GM23338 (cell line): ENCODE data around the gene TNPO3. TPM values are rescaled to one million over a fixed set of nuclear protein-coding genes. Genes with fewer than 3 reads are reported as not detected.

Experiments
- ATAC-seq: fragments of 200-7000 bp; cut with Tn5 transposase; 3 replicates; pipeline ENCODE4 v1.9.1; 2020
- DNase-seq: peaks from one replicate; pipeline ENCODE4 v3.0.0-alpha.2; 2015; ENCODE audit warnings: low spot score
- H2AFZ ChIP-seq: fragments of 200-600 bp; sonication (generic); 2 replicates; pipeline ENCODE4 v1.8.0; 2016; ENCODE audit warnings: antibody characterized with exemption, mild to moderate bottlenecking, moderate library complexity
- H3F3A ChIP-seq: fragments of 200-600 bp; sonication (generic); replicated peaks from 2 replicates; pipeline ENCODE4 v1.8.0; 2017; ENCODE audit warnings: antibody characterized with exemption, mixed run types, low read depth
- H3K27ac ChIP-seq: fragments of 200-600 bp; sonication (generic); 2 replicates; pipeline ENCODE4 v1.6.1; 2016; ENCODE audit warnings: low read depth
- H3K27me3 ChIP-seq: fragments of 200-600 bp; sonication (generic); 2 replicates; pipeline ENCODE4 v1.8.0; 2016; ENCODE audit warnings: mild to moderate bottlenecking, mixed run types, moderate library complexity; ENCODE audit not compliant: insufficient read depth
- H3K36me3 ChIP-seq: fragments of 200-600 bp; sonication (generic); 2 replicates; pipeline ENCODE4 v1.8.0; 2016; ENCODE audit warnings: mild to moderate bottlenecking; ENCODE audit not compliant: insufficient read depth
- H3K4me1 ChIP-seq: fragments of 200-600 bp; sonication (generic); 2 replicates; pipeline ENCODE4 v1.8.0; 2016; ENCODE audit warnings: mild to moderate bottlenecking, moderate library complexity; ENCODE audit not compliant: insufficient read depth
- H3K4me2 ChIP-seq: fragments of 200-600 bp; sonication (generic); 2 replicates; pipeline ENCODE4 v1.7.1; 2017; ENCODE audit warnings: mixed run types
- H3K4me3 ChIP-seq: fragments of 200-600 bp; sonication (generic); 2 replicates; pipeline ENCODE4 v1.6.1; 2016; ENCODE audit warnings: mixed run types
- H3K79me2 ChIP-seq: fragments of 200-600 bp; sonication (generic); replicated peaks from 2 replicates; pipeline ENCODE4 v1.8.0; 2017; ENCODE audit warnings: mild to moderate bottlenecking; ENCODE audit not compliant: insufficient read depth
- H3K9me2 ChIP-seq: fragments of 200-600 bp; sonication (generic); 2 replicates; pipeline ENCODE4 v1.8.0; 2017; ENCODE audit not compliant: insufficient read depth
- H4K20me1 ChIP-seq: fragments of 200-600 bp; sonication (generic); replicated peaks from 2 replicates; pipeline ENCODE4 v1.8.0; 2017; ENCODE audit warnings: mild to moderate bottlenecking; ENCODE audit not compliant: insufficient read depth
- H3K27ac Mint-ChIP-seq: 2 replicates; pipeline ENCODE4 v1.8.0; 2020; ENCODE audit warnings: inconsistent platforms, mild to moderate bottlenecking, moderate library complexity, mixed read lengths
- H3K27me3 Mint-ChIP-seq: 3 replicates; pipeline ENCODE4 v1.8.0; 2022; ENCODE audit warnings: low read depth, mild to moderate bottlenecking, moderate library complexity, mixed read lengths, inconsistent platforms; ENCODE audit not compliant: insufficient read depth, poor library complexity
- H3K36me3 Mint-ChIP-seq: 3 replicates; pipeline ENCODE4 v1.8.0; 2021; ENCODE audit warnings: low read depth, mild to moderate bottlenecking, inconsistent platforms, moderate library complexity, mixed read lengths
- H3K4me1 Mint-ChIP-seq: 3 replicates; pipeline ENCODE4 v1.8.0; 2020; ENCODE audit warnings: mild to moderate bottlenecking, inconsistent platforms, mixed read lengths
- H3K4me3 Mint-ChIP-seq: 3 replicates; pipeline ENCODE4 v1.8.0; 2021; ENCODE audit warnings: moderate library complexity, mild to moderate bottlenecking, inconsistent platforms, mixed read lengths
- H3K9me3 Mint-ChIP-seq: 3 replicates; pipeline ENCODE4 v1.8.0; 2020; ENCODE audit warnings: moderate library complexity, mild to moderate bottlenecking, inconsistent platforms, mixed read lengths
- EZH2phosphoT487 ChIP-seq: fragments of 200-600 bp; sonication (generic); IDR thresholded peaks from one replicate; pipeline ENCODE4 v1.8.1; 2018; ENCODE audit warnings: antibody characterized with exemption; ENCODE audit not compliant: unreplicated experiment
- NANOG ChIP-seq: IDR thresholded peaks from 2 replicates; pipeline ENCODE4 v1.6.1; 2016; ENCODE audit warnings: antibody characterized with exemption, borderline replicate concordance
- STAT1 ChIP-seq: IDR thresholded peaks from one replicate; pipeline ENCODE4 v1.6.1; 2016; ENCODE audit warnings: antibody characterized with exemption; ENCODE audit not compliant: unreplicated experiment
- ZNF114 ChIP-seq: fragments of 250-450 bp; sonication (Bioruptor Pico); IDR thresholded peaks from 2 replicates; pipeline ENCODE4 v1.5.0; 2020; ENCODE audit warnings: mild to moderate bottlenecking, moderate library complexity
- polyA plus RNA-seq: library from polyadenylated mRNA; unstranded; fragments of >200 nt; fragmentation: Nextera tagmentation; extraction: Ambion mirVana; gene quantifications from 2 replicates; pipeline ENCODE4 v1.2.1, GENCODE V29; 2016
- total RNA-seq: library from RNA; depleted of rRNA; stranded (reverse); fragments of >200 nt; shearing (Covaris generic); gene quantifications from 2 replicates; pipeline ENCODE4 v1.2.3, GENCODE V29; 2014
- TF ChIP-seq, protein P1 (sequence below): fragments of 250-450 bp; sonication (Bioruptor Pico); IDR thresholded peaks from 2 replicates; pipeline ENCODE4 v1.5.0; 2020; ENCODE audit warnings: mild to moderate bottlenecking, moderate library complexity
- TF ChIP-seq, protein P2 (sequence below), 2 experiments: fragments of 200-600 bp in 1 of 2; sonication (generic) in 1 of 2; conservative IDR thresholded peaks; 2 replicates each; pipeline versions ENCODE4 v1.5.1 to v1.6.1; 2016 to 2017; ENCODE audit warnings: antibody characterized with exemption in 2 of 2, low read depth in 2 of 2, mild to moderate bottlenecking in 2 of 2, moderate library complexity in 1 of 2

The TNPO3 gene
- total and polyA plus RNA-seq, 2 experiments from 2014 or later: 38.2 to 127 TPM

DNA sequence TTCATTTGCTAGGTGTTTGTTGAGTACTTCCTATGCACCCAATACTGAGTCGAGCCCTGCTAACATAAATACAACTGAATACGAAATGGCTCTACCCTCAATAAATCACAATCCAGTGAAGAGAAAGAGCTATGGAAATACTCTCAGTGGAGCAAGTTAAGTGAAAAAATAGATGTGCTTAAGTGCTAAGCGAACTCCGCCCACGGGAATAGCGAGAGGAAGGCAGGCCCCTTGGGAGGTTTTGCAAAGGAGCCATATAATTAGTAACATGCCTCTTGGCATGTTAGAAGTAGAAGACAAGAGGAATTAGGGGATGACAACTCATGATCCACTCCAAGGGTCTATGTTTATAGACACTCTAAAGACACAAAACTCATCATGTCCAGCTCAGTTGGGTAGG lies 46.8 kb upstream of the TNPO3 start (continued):
- TF ChIP-seq, protein P1, sequence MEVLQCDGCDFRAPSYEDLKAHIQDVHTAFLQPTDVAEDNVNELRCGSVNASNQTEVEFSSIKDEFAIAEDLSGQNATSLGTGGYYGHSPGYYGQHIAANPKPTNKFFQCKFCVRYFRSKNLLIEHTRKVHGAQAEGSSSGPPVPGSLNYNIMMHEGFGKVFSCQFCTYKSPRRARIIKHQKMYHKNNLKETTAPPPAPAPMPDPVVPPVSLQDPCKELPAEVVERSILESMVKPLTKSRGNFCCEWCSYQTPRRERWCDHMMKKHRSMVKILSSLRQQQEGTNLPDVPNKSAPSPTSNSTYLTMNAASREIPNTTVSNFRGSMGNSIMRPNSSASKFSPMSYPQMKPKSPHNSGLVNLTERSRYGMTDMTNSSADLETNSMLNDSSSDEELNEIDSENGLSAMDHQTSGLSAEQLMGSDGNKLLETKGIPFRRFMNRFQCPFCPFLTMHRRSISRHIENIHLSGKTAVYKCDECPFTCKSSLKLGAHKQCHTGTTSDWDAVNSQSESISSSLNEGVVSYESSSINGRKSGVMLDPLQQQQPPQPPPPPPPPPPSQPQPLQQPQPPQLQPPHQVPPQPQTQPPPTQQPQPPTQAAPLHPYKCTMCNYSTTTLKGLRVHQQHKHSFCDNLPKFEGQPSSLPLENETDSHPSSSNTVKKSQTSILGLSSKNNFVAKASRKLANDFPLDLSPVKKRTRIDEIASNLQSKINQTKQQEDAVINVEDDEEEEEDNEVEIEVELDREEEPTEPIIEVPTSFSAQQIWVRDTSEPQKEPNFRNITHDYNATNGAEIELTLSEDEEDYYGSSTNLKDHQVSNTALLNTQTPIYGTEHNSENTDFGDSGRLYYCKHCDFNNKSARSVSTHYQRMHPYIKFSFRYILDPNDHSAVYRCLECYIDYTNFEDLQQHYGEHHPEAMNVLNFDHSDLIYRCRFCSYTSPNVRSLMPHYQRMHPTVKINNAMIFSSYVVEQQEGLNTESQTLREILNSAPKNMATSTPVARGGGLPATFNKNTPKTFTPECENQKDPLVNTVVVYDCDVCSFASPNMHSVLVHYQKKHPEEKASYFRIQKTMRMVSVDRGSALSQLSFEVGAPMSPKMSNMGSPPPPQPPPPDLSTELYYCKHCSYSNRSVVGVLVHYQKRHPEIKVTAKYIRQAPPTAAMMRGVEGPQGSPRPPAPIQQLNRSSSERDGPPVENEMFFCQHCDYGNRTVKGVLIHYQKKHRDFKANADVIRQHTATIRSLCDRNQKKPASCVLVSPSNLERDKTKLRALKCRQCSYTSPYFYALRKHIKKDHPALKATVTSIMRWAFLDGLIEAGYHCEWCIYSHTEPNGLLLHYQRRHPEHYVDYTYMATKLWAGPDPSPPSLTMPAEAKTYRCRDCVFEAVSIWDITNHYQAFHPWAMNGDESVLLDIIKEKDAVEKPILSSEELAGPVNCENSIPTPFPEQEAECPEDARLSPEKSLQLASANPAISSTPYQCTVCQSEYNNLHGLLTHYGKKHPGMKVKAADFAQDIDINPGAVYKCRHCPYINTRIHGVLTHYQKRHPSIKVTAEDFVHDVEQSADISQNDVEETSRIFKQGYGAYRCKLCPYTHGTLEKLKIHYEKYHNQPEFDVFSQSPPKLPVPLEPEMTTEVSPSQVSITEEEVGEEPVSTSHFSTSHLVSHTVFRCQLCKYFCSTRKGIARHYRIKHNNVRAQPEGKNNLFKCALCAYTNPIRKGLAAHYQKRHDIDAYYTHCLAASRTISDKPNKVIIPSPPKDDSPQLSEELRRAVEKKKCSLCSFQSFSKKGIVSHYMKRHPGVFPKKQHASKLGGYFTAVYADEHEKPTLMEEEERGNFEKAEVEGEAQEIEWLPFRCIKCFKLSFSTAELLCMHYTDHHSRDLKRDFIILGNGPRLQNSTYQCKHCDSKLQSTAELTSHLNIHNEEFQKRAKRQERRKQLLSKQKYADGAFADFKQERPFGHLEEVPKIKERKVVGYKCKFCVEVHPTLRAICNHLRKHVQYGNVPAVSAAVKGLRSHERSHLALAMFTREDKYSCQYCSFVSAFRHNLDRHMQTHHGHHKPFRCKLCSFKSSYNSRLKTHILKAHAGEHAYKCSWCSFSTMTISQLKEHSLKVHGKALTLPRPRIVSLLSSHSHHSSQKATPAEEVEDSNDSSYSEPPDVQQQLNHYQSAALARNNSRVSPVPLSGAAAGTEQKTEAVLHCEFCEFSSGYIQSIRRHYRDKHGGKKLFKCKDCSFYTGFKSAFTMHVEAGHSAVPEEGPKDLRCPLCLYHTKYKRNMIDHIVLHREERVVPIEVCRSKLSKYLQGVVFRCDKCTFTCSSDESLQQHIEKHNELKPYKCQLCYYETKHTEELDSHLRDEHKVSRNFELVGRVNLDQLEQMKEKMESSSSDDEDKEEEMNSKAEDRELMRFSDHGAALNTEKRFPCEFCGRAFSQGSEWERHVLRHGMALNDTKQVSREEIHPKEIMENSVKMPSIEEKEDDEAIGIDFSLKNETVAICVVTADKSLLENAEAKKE: no peak
- TF ChIP-seq EZH2phosphoT487: no peak

DNA sequence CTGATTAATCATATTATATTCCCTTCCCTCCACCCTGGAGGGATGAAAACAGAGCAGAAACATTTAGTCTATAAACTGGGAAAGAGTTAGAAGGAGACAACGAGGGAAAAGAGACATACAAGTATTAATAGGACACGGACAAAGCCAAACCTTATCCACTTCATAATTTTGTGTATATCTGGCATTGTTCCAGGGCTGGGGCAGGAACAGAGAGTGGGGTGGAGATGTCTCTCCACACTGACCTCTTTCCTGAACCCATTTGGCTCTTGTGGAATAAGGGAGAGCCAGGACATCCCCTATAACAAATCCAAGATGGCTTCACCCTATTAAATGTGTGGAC lies 45.9 kb upstream of the TNPO3 start:
- H3K4me2 ChIP-seq: no peak overlapping the region
- TF ChIP-seq STAT1 (no peak), NANOG (no peak)
- no peaks in the 10 kb centered on the region for H3K9me2 ChIP-seq
- H3K36me3 Mint-ChIP-seq: no peaks in the 10 kb centered on the region
- no peak overlapping the region for H3K27ac ChIP-seq
- no peak overlapping the region for H2AFZ ChIP-seq
- H3K27me3 Mint-ChIP-seq: peaks cover 3% of the 10 kb centered on the region
- no peaks in the 10 kb centered on the region for H3K9me3 Mint-ChIP-seq
- no peaks in the 10 kb centered on the region for H3F3A ChIP-seq
- no peaks in the 10 kb centered on the region for H3K79me2 ChIP-seq
- H3K4me1 ChIP-seq: no peaks in the 10 kb centered on the region
- no peaks in the 10 kb centered on the region for H4K20me1 ChIP-seq
- no peak overlapping the region for H3K27ac Mint-ChIP-seq
- H3K4me3 Mint-ChIP-seq: no peak overlapping the region
- H3K4me1 Mint-ChIP-seq: peaks cover 8% of the 10 kb centered on the region; the same call in 2 of the 3 replicates
- no peak overlapping the region for H3K4me3 ChIP-seq
- DNase-seq (no peak), ATAC-seq (no peak)
- H3K36me3 ChIP-seq: no peaks in the 10 kb centered on the region
- H3K27me3 ChIP-seq: no peaks in the 10 kb centered on the region

DNA sequence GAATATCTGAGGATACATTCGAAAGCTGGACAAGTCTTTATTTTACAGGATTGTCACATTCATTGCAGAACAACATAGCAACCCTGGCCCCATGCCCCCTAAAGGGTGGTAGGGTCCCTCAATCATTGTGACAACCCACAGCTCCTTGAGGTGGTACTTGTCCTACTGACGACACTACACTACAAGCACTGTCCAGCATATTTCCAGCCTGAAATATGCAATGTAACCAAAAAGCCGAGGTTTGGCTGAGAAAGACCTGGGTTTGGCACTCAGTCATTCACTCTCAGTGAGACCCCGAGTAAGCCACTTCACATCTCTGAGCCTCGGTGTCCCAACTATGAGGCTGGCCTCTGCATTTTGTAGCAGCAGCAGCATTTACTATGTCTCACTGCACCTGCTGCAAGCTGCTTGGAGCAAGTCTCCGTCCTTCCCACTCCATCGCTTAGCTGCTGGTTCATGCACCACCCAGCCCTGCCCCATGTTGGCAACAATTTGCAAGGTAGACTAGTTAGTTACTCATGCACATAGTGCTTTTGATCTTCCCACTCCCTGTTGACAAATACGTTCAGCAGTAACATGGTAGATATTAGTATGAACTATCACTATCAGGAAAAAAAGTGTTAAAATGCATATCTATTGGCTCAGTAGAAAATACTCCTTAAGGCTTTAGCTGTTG lies 43.6 kb upstream of the TNPO3 start:
- no peaks in the 10 kb centered on the region for H3K4me1 ChIP-seq
- TF ChIP-seq, protein P2, sequence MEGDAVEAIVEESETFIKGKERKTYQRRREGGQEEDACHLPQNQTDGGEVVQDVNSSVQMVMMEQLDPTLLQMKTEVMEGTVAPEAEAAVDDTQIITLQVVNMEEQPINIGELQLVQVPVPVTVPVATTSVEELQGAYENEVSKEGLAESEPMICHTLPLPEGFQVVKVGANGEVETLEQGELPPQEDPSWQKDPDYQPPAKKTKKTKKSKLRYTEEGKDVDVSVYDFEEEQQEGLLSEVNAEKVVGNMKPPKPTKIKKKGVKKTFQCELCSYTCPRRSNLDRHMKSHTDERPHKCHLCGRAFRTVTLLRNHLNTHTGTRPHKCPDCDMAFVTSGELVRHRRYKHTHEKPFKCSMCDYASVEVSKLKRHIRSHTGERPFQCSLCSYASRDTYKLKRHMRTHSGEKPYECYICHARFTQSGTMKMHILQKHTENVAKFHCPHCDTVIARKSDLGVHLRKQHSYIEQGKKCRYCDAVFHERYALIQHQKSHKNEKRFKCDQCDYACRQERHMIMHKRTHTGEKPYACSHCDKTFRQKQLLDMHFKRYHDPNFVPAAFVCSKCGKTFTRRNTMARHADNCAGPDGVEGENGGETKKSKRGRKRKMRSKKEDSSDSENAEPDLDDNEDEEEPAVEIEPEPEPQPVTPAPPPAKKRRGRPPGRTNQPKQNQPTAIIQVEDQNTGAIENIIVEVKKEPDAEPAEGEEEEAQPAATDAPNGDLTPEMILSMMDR (conservative IDR thresholded peaks at IDR 0.05; ENCODE audit: low read depth in 2 of 2): 0 out of 4 replicates have a peak, but pooled peaks of 1 of the 2 experiments have one; percentile 1
- no peak for TF ChIP-seq ZNF114

More for the DNA sequence above, 43.6 kb upstream of the TNPO3 start:
- DNase-seq (peak; percentile 26), ATAC-seq (peak; percentile 71)
- peaks cover 3% of the 10 kb centered on the region for H3K27me3 Mint-ChIP-seq
- no peaks in the 10 kb centered on the region for H3K9me2 ChIP-seq
- H3K4me2 ChIP-seq: no peak overlapping the region
- H3K36me3 Mint-ChIP-seq: no peaks in the 10 kb centered on the region
- no peak overlapping the region for H3K27ac ChIP-seq
- H3K36me3 ChIP-seq: no peaks in the 10 kb centered on the region
- no peaks in the 10 kb centered on the region for H3K9me3 Mint-ChIP-seq
- H3K27me3 ChIP-seq: no peaks in the 10 kb centered on the region
- no peak overlapping the region for H3K27ac Mint-ChIP-seq
- H3K79me2 ChIP-seq: no peaks in the 10 kb centered on the region
- peaks cover 8% of the 10 kb centered on the region; the same call in 2 of the 3 replicates for H3K4me1 Mint-ChIP-seq
- no peak overlapping the region for H3K4me3 Mint-ChIP-seq
- no peaks in the 10 kb centered on the region for H3F3A ChIP-seq
- H2AFZ ChIP-seq: no peak overlapping the region
- no peak overlapping the region for H3K4me3 ChIP-seq
- H4K20me1 ChIP-seq: no peaks in the 10 kb centered on the region
